GM18517 (cell line): ENCODE results near the gene GPBP1L1.
"Not testable (repeated sequence)": the region's sequence is repeated elsewhere in the genome, so short reads cannot be mapped to it uniquely, and the experiment has no call there.

Experiments
- ATAC-seq: cut with Tn5 transposase; IDR thresholded peaks from one replicate; pipeline ENCODE4 v1.9.1; 2021; ENCODE audit warnings: mild to moderate bottlenecking, moderate library complexity; ENCODE audit not compliant: unreplicated experiment

Gene GPBP1L1, protein sequence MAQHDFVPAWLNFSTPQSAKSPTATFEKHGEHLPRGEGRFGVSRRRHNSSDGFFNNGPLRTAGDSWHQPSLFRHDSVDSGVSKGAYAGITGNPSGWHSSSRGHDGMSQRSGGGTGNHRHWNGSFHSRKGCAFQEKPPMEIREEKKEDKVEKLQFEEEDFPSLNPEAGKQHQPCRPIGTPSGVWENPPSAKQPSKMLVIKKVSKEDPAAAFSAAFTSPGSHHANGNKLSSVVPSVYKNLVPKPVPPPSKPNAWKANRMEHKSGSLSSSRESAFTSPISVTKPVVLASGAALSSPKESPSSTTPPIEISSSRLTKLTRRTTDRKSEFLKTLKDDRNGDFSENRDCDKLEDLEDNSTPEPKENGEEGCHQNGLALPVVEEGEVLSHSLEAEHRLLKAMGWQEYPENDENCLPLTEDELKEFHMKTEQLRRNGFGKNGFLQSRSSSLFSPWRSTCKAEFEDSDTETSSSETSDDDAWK

DNA sequence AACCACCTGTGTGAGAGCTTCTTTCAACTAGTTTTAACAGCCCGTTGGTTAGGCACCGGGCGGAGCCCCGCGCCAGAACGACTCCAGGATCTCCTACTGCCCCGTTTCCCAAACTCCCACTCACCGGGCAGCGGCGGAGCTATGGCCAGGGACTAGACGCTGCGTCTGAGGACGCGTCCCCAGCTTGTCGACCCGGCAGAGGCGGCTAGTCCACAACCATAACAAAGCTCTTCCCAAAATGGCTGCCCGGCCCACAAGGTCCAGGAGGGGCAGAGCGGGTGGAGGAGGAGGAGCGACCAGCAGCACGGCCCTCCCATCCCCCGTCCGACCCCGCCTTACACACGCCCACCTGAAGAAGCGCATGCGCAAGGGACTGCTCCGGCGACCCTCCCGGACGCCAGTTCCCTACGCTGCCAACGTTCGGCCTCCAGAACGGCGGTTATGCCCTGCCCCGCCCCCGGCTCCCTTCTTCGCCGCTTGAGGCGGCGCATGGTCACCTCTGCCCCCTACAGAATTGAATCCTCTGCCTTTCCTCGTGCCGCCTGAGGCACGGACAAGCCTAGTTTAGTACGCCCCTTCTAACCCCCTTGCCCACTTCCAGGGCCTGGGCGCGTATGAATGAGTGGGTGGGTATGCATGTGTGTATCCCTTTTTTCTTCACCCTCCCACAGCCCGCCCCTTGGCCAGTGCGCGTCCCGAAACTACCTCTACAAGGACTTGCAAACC, at the start of gene GPBP1L1:
GPBP1L1 (minus strand) TSS at position 246 of the 726 bp plus-strand sequence. CDS start 27,446 bp downstream, outside the sequence.
- ATAC-seq, result peak; percentile 65

DNA sequence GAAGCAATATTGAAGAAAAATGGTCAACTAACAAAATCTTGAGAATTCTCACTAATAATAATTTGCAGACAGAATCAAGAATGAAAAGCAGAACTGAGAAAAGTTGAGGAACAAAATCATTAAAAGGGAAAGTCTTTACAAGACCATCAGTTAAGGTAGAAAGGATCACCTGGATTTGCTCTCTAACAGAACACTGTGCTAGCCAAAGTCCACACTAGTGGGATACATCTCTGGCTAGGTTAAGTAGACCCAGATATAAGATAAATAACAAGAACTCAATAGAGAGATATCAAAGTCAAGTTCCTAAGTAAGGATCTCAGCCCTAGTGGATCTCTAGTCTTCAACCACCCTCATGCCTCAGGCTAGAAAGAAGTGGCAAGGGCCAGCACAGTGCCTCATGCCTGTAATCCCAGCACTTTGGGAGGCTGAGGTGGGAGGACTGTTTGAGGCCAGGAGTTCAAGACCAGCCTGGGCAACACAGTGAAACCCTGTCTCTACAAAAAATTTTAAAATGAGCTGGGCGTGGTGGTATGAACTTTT, 44.5 kb upstream of the GPBP1L1 start:
- no peak for ATAC-seq

DNA sequence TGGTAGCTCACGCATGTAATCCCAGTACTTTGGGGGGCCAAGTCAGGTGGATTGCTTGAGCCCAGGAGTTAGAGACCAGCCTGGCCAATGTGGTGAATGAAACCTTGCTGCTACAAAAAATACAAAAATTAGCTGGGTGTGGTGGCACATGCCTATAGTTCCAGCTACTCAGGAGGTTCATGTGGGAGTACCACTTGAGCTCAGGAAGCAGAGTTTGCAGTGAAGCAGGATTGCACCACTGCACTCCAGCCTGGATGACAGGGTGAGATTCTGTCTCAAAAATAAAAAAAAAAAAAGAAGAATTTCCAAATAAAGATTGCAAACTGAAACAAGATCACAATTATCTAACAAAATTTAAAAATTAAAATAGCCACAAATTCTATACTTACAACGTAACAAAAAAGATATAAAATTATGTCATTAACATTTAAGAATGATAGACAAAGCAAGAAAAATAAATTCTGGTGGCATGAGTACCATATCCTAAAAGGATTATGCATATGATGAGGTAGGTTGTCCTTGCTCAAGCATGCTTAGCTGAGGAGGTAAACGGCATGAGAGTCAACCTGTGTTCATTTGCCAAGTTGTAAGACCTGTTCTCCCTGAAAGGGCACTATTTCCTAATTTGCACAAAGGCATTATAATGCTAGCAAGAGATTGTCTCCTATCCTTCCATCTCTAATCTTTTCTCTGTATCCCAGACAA, 43.9 kb upstream of the GPBP1L1 start:
- ATAC-seq, result no peak

DNA sequence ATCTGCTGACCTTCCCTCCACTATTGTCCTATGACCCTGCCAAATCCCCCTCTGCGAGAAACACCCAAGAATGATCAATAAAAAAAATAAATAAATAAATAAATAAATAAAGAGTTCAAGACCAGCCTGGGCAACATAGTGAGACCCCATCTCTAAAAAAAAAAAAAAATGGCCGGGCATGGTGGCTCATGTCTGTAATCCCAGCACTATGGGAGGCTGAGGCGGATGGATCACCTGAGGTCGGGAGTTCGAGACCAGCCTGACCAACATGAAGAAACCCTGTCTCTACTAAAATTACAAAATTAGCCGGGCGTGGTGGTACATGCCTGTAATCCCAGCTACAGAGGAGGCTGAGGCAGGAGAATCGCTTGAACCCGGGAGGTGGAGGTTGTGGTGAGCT, 39.7 kb upstream of the GPBP1L1 start:
- not testable (repeated sequence) for ATAC-seq

DNA sequence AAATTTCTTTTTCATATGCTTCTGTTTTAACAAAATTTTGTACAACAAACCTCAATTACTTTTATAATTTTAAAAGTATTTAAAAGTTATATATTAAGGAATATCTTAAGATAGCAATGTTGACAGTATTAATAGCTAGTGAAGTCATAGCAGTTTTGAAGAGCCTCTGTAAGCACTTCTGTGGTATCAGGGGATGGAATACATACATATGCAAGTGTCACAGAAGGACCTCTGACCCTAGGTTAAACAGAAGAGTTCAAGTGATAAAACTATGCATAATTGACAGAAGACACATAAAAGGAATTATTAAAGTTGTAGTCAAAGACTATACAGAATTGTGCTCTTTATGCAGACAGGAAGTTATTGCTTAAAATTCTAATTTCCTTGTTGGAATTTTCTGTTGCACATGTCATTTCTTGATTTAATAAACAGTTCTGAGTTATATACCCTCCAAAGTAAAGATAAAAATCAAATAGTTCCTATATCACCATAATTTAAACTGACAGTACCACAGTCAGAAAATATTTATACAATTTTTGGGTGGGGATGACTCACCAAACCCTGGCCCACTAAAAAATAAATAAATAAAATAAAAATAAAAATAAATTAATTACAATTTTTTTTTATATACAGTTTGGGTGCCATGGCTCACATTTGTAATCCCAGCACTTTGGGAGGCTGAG, 37.1 kb upstream of the GPBP1L1 start:
- ATAC-seq, result no peak

DNA sequence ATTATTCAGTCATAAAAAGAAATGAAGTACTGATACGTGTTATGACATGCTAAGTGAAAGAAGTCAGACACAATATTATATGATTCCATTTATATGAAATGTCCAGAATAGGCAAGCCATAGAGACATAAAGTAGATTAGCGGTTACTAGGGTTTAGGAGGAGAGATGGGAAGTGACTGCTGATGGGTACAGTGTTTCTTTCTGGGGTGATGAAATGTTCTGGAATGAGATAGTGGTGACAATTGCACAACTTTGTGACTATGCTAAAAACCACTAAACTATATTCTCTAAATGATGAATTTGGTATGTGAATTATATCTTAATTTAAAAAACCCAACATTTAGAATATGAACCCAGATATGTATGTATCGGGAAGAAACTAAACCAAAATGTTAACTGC, 36.5 kb upstream of the GPBP1L1 start:
- no peak for ATAC-seq

DNA sequence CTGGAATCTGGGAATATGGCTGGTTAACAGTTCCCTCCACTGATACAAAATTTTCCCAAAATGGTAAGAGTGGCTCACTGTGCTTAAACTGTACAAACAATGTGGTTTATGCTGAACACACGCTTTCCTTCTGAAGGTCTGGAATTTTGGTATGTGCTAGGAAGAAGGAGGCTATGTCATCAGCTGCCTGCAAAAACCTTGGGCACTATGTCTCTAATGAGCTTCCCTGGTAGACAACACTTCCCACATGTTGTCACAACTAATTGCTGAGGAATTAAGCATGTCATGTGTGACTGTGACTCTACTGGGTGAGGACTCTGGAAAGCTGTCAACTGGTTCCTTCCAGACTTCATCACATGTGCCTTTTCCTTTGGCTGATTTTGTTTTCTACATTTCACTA, 34.9 kb upstream of the GPBP1L1 start:
- no peak for ATAC-seq

DNA sequence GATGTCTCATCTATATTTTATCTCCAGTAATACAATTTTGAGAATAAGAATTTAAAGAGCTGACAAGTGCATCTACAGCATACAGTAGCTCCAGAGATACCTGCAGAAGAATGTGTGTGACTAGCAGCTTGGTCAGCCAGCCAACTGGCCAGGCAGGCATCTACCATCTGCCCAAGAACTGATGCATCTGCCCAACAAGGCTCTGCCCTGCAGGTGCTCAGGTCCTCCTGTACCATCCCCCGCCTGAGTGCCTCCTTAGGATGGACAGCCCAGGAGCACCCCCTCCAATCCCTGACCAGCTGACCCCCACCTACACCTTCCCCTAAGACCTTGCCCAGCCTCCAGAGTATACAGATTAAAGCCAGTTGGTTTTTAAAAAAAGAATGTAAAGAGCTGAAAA, 32.0 kb upstream of the GPBP1L1 start:
- no peak for ATAC-seq

DNA sequence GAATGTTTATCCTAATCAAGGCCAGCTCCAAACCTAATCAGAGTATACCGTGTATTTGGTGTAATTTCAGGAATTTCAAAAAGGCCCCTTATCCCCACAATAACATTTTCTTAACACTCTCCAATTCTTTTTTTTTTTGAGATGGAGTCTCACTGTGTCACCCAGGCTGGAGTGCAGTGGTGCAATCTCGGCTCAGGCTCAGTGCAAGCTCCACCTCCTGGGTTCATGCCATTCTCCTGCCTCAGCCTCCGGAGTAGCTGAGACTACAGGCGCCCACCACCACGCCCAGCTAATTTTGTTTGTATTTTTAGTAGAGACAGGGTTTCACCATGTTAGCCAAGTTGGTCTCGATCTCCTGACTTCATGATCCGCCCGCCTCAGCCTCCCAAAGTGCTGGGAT, 31.1 kb upstream of the GPBP1L1 start:
- ATAC-seq, result not testable (repeated sequence)

DNA sequence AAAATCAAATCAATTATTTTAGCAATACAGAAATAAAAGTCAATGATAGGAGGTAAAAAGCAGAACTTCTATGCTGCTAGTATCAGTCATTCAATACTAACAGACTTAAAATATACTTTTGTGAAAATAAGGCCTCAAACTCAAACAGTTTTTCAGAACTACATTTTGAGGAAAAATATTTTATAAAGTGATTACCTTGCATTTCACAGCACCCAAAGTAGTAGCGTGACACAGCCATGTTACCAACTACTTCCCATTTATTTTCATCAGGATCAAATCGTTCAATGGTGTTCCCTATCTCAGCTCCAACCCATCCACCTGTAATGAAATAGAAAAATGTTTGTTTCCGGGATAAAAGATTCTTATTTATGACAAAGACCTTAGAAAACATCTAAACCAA, 30.4 kb upstream of the GPBP1L1 start:
- ATAC-seq, result no peak

DNA sequence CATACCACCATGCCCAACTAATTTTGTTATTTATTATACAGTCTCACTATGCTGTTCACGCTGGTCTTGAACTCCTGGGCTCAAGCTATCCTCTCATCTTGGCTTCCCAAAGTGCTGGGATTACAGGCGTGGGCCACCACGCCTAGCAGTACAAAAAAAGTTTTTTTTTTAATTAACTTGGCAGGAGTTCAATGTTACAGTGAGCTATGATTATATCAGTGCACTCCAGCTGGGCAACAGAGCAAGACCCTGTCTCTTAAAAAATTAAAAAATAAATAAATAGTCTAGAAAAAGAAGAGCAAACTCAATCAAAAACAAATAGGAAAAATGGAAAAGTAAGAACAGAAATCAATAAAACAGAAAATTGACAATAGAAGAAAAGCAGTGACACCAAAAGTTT, 27.4 kb upstream of the GPBP1L1 start:
- ATAC-seq, result no peak

DNA sequence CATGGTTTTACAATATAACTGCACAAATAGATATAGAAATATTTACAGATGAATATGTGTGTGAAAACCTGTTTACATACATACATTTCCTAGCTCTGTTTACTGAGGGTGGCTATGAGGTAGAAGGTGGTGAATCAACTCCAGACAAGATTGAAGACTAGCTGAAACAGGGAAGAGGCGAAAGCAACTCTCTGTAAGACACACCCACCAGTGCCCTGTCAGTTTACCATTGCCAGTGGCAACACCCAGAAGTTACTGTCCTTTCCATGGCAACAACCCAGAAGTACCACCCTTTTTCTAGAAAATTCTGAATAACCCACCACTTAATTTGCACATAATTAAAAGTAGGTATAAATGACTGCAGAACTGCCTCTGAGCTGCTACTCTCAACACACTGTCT, 18.3 kb upstream of the GPBP1L1 start:
- no peak for ATAC-seq

DNA sequence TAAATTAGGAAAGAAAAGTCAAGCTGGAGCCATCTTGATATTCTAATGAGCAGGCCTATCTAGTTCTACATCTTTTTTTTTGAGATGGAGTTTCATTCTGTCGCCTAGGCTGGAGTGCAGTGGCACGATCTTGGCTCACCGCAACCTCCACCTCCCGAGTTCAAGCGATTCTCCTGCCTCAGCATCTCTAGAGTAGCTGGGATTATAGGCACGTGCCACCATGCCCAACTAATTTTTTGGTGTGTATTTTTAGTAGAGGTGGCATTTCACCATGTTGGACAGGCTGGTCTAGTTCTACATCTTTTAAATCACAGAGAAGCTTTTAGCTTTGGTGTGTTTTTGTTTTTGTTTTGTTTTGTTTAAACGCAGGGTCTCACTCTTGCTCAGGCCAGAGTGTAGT, 8.5 kb upstream of the GPBP1L1 start:
- ATAC-seq, result no peak

DNA sequence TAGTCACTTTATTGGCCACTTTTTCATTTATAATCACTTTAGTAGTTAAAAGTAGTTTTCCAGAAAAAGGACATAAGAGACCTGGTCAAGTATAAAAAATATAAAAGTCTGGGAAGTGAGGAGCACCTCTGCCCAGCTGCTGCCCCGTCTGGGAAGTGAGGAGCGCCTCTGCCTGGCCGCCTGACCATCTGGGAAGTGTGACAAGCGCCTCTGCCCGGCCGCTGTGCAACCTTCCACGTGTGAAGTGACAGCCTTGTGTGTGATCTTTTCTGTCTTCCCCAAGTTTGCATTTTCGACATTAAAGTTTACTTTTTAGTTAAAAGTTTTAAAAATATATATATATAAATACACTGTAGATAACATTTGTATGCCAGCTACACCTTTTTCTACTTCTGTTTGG, 7.5 kb upstream of the GPBP1L1 start:
- not testable (repeated sequence) for ATAC-seq

DNA sequence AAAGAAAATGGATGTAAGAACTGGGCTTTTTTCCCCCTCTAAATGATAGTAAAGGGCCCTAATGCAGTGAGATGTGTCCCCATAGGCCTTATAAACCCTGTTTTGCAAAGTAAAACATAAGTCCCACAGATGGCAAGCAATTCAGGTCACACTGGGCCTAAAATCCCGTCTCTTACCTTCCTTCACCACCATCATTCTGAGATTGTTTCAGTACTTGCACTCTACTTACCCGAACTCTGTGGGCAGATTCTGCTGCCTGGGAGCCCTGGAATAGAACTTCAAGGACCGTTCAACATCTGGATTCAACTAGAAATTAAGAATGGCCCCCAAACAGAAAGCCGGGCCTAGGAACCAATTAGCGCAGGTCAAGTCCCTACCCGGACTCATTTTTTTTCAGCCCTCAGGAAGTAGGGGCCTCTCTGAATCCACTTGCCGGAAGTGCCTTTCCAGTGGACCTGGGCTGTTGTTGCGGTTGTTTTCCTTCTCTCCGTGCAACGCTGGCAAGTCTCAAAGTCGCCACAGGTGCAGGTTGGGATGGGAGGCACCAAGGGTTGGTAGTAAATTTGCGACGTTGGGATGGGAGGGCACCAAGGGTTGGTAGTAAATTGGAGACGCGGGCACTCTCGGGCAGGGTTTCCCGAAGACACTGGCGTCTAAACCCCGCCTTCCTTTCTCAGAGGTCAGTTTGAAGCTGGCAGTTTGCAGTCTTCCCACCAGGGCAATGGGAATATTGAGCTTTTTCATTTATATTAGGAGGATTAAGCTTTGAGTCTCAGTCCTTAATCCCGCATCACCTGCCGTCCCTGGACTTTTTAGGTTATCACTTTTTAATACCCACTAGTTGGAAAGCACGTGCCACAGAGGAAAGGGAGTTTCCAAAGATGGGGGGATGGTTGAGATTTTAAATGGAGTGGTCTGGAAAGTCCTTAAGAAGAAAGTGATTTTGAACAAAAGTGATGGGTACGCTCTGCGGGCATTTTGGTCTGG, 1.7 kb upstream of the GPBP1L1 start, which contains the start of gene TMEM69:
TMEM69 (plus strand) TSS at position 428 of the 987 bp plus-strand sequence. CDS start 2,888 bp downstream, outside the sequence.
- ATAC-seq, result no peak

DNA sequence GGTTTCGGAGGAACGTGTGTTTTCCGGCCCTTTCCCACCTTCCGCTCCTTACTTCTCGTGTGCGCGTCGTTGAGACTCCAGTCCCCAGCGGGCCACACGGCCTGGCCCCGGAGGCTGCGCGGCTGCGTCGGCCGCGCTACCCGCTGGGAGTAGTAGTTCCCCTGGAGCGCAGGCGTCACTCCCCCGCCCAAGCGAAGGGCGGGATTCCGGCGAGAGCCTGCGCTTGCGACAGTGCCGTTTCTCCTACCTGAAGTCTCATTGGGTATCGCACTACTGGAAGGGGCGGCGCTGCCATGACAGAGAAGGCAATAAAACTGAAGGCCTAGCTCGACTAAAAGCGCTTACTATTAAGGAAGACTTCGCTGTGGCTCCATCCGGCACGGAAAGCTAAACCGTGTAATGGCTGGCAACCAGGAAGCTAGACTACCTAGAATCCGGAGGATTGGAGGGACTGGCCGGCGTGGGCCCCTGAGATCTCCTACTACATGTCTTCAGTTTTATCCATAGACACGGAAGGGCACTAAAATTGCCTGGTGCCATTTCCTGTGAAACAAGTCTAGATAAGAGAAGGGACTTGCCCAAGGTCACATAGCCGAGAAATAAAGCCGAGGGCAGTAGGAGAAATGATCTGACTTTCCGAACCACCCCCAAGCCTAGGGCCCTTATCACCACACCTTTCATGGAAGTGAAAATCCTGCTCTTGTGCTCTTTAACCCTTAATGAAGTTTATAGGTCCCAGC, 851 bp upstream of the GPBP1L1 start:
- peak; percentile 70 for ATAC-seq

DNA sequence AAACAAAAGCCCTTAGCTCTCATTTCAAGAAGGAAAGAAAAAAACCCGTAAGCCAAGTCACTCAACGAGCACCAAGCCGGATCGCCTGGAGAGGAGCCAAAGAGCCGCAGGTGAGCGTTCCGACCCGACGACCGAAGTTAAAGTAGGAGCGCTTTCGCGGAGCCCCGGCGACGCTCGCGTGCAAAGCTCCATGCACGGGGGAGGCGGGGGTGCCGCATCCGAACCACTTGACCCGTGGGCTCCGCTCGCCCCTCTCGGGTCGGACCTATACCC, 382 bp downstream of the GPBP1L1 start:
- ATAC-seq, result peak; percentile 3

DNA sequence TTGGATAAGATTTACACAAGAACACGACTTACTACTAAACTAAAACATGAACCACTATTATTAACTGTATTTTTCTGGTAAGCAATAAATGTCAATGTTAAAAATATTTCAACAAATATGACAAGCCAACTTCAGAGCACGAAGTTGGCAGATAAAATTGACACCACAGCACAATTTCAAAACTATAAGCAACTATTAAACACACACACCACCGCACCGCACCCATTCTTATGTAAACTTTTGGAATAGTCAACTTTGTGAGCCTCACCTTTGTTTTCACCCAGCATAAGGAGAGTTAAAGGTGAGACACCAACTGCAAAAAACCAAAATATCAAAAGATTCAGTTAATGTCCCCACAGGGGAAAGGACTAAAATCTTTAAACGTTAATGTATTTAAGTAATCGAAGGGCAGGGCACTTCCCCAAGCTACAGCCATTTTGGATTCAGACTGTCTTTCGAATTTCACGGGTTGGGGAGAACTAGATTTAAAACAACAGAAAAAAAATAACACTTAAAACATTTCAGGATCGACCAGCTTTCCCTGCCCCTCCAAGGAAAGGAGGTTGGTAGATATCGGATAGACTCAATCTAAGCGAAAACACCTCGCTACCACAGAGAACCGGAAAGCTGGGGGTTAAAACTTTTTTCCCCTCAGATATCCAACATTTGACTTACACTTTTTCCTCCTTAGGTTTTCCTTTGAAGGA, 872 bp downstream of the GPBP1L1 start:
- ATAC-seq, result no peak
